Mesenchymal stem cell (in vitro differentiated cells and primary cell): Measurements from ENCODE around the gene MDH2.
"Not testable (repeated sequence)": the region's sequence is repeated elsewhere in the genome, so short reads cannot be mapped to it uniquely, and the experiment has no call there.

Source experiments
- DNase-seq: peaks from one replicate; pipeline ENCODE4 v3.0.0-alpha.2; 2013
- H2AFZ ChIP-seq: one replicate; pipeline ENCODE4 v1.6.1; 2013; ENCODE audit warnings: low read depth, mild to moderate bottlenecking, control low read depth, inconsistent platforms, low read length, moderate library complexity
- H2AK5ac ChIP-seq: 2 replicates; pipeline ENCODE4 v1.6.1; 2013; ENCODE audit warnings: low read length, moderate library complexity, mild to moderate bottlenecking, inconsistent platforms; ENCODE audit not compliant: severe bottlenecking
- H2BK120ac ChIP-seq: one replicate; pipeline ENCODE4 v1.6.1; 2013; ENCODE audit warnings: low read depth, mild to moderate bottlenecking, inconsistent platforms, low read length, moderate library complexity
- H2BK12ac ChIP-seq, 2 experiments: one replicate each; pipeline ENCODE4 v1.6.1; 2013; ENCODE audit warnings: inconsistent platforms in 2 of 2, low read length in 2 of 2, mild to moderate bottlenecking in 2 of 2, moderate library complexity in 2 of 2, control low read depth in 1 of 2
- H2BK15ac ChIP-seq: one replicate; pipeline ENCODE4 v1.6.1; 2013; ENCODE audit warnings: mild to moderate bottlenecking, low read depth, inconsistent platforms; ENCODE audit not compliant: poor library complexity, severe bottlenecking
- H2BK5ac ChIP-seq: 2 replicates; pipeline ENCODE4 v1.6.1; 2013; ENCODE audit warnings: low read depth, mild to moderate bottlenecking, low read length, control low read depth, inconsistent platforms; ENCODE audit not compliant: poor library complexity, severe bottlenecking
- H3K14ac ChIP-seq, 2 experiments: one replicate each; pipeline ENCODE4 v1.6.1; 2013; ENCODE audit warnings: inconsistent platforms in 2 of 2, low read length in 2 of 2, control low read depth in 1 of 2, mild to moderate bottlenecking in 1 of 2, moderate library complexity in 1 of 2
- H3K18ac ChIP-seq, 2 experiments: one replicate each; pipeline ENCODE4 v1.6.1; 2013; ENCODE audit warnings: inconsistent platforms in 2 of 2, low read length in 2 of 2, control low read depth in 1 of 2, low read depth in 1 of 2, mild to moderate bottlenecking in 1 of 2
- H3K23ac ChIP-seq, 2 experiments: one replicate each; pipeline ENCODE4 v1.6.1; 2013; ENCODE audit warnings: inconsistent platforms in 2 of 2, low read length in 2 of 2, mild to moderate bottlenecking in 2 of 2, moderate library complexity in 2 of 2, control low read depth in 1 of 2
- H3K27ac ChIP-seq: 2 replicates; pipeline ENCODE4 v1.5.1; 2013; ENCODE audit warnings: mild to moderate bottlenecking, moderate library complexity, low read length, control low read depth, inconsistent platforms; ENCODE audit not compliant: poor library complexity, severe bottlenecking
- H3K27me3 ChIP-seq, 2 experiments: 2 replicates each; pipeline versions ENCODE4 v1.6.1 to v1.7.0; 2013; ENCODE audit warnings: low read length in 2 of 2, mild to moderate bottlenecking in 2 of 2, moderate library complexity in 2 of 2, control low read depth in 1 of 2, inconsistent platforms in 1 of 2; ENCODE audit not compliant: control insufficient read depth in 1 of 2, insufficient read depth in 1 of 2
- H3K36me3 ChIP-seq, 2 experiments: 2 replicates each; pipeline versions ENCODE4 v1.6.1 to v1.7.0; 2013; ENCODE audit warnings: low read length in 2 of 2, control low read depth in 1 of 2, inconsistent platforms in 1 of 2, low read depth in 1 of 2, mild to moderate bottlenecking in 1 of 2; ENCODE audit not compliant: insufficient read depth in 2 of 2, control insufficient read depth in 1 of 2
- H3K4ac ChIP-seq, 2 experiments: one replicate each; pipeline ENCODE4 v1.6.1; 2013; ENCODE audit warnings: inconsistent platforms in 2 of 2, low read length in 2 of 2, mild to moderate bottlenecking in 2 of 2, moderate library complexity in 2 of 2, control low read depth in 1 of 2, low read depth in 1 of 2
- H3K4me1 ChIP-seq: 2 replicates; pipeline ENCODE4 v1.6.1; 2013; ENCODE audit warnings: low read depth, low read length, control low read depth; ENCODE audit not compliant: control insufficient read depth, insufficient read depth
- H3K4me2 ChIP-seq: 2 replicates; pipeline ENCODE4 v1.6.1; 2013; ENCODE audit warnings: low read length, mild to moderate bottlenecking, inconsistent platforms; ENCODE audit not compliant: poor library complexity, severe bottlenecking
- H3K4me3 ChIP-seq, 2 experiments: 2 replicates each; pipeline versions ENCODE4 v1.5.1 to v1.7.0; 2013; ENCODE audit warnings: low read length in 2 of 2, mild to moderate bottlenecking in 2 of 2, control low read depth in 1 of 2, low read depth in 1 of 2; ENCODE audit not compliant: insufficient read depth in 1 of 2
- H3K79me1 ChIP-seq: replicated peaks from 2 replicates; pipeline ENCODE4 v1.6.1; 2013; ENCODE audit warnings: mild to moderate bottlenecking, control low read depth, low read length, inconsistent platforms; ENCODE audit not compliant: poor library complexity, severe bottlenecking
- H3K9ac ChIP-seq: 2 replicates; pipeline ENCODE4 v1.7.0; 2013; ENCODE audit warnings: mild to moderate bottlenecking, low read length, moderate library complexity
- H3K9me3 ChIP-seq: 2 replicates; pipeline ENCODE4 v1.7.0; 2013; ENCODE audit warnings: mild to moderate bottlenecking, low read length; ENCODE audit not compliant: control insufficient read depth
- H4K8ac ChIP-seq: one replicate; pipeline ENCODE4 v1.6.1; 2013; ENCODE audit warnings: inconsistent platforms, mild to moderate bottlenecking, low read length, moderate library complexity
- H4K91ac ChIP-seq: one replicate; pipeline ENCODE4 v1.6.1; 2013; ENCODE audit warnings: mild to moderate bottlenecking, low read length, inconsistent platforms
- WGBS: methylation state at CpG from one replicate; pipeline ENCODE4 v1.1.7; 2013; ENCODE audit warnings: mixed read lengths; 5-methylcytosine and 5-hydroxymethylcytosine counted together

MDH2 gene

GRCh38 chr7:76089865-76090475 is 42.1 kb downstream of the MDH2 start:
- Histone ChIP-seq H2BK120ac (no peak overlapping the region), H3K14ac (no peak overlapping the region), H4K91ac (no peak overlapping the region), H3K27ac (no peak overlapping the region), H2AK5ac (no peak overlapping the region), H3K4me1 (no peaks in the 10 kb centered on the region), H2BK12ac (no peak overlapping the region), H3K36me3 (no peaks in the 10 kb centered on the region), H3K18ac (no peak overlapping the region), H3K4me2 (no peak overlapping the region), H3K27me3 (no peaks in the 10 kb centered on the region), H3K4me3 (no peak overlapping the region), H3K4ac (no peak overlapping the region), H2AFZ (no peak overlapping the region), H3K9ac (no peak overlapping the region), H3K9me3 (no peaks in the 10 kb centered on the region), H4K8ac (no peak overlapping the region), H3K23ac (no peak overlapping the region), H3K79me1 (no peaks in the 10 kb centered on the region), H2BK15ac (no peak overlapping the region), H2BK5ac (no peak overlapping the region)
- DNase-seq, result no peak
- WGBS, result 94% methylated on average over 8 of the region's 10 CpGs

GRCh38 chr7:76091506-76091905 is 43.6 kb downstream of the MDH2 start:
- Histone ChIP-seq H2BK15ac (no peak overlapping the region), H3K36me3 (no peaks in the 10 kb centered on the region), H2BK5ac (no peak overlapping the region), H2BK120ac (no peak overlapping the region), H4K91ac (no peak overlapping the region), H3K4me1 (no peaks in the 10 kb centered on the region), H2BK12ac (no peak overlapping the region), H3K14ac (no peak overlapping the region), H3K9ac (no peak overlapping the region), H3K27me3 (no peaks in the 10 kb centered on the region), H3K4ac (no peak overlapping the region), H3K9me3 (no peaks in the 10 kb centered on the region), H2AFZ (no peak overlapping the region), H3K23ac (no peak overlapping the region), H3K18ac (peak overlapping the region in 1 of 2 experiments; percentile 38), H3K4me2 (no peak overlapping the region), H3K79me1 (no peaks in the 10 kb centered on the region), H3K27ac (no peak overlapping the region), H4K8ac (no peak overlapping the region), H3K4me3 (no peak overlapping the region), H2AK5ac (no peak overlapping the region)
- 96% methylated on average over 5 of the region's 5 CpGs for WGBS
- no peak for DNase-seq

- H3K27me3 ChIP-seq, H2BK12ac ChIP-seq, H3K36me3 ChIP-seq, H3K4me1 ChIP-seq, H4K8ac ChIP-seq, H2BK120ac ChIP-seq, H3K14ac ChIP-seq, H3K18ac ChIP-seq, H3K4me3 ChIP-seq, H4K91ac ChIP-seq, H3K9ac ChIP-seq, H2AFZ ChIP-seq, H3K4ac ChIP-seq, H3K4me2 ChIP-seq, H3K27ac ChIP-seq, H3K23ac ChIP-seq, H3K9me3 ChIP-seq, H2AK5ac ChIP-seq, H2BK5ac ChIP-seq, H3K79me1 ChIP-seq, H2BK15ac ChIP-seq: not testable (repeated sequence)
- DNase-seq, result peak; percentile 45
- WGBS, result 89% methylated on average over 5 of the region's 5 CpGs
These were observed 45.6 kb downstream of the MDH2 start for GRCh38 chr7:76093531-76093930.

GRCh38 chr7:76094326-76094725 is 46.4 kb downstream of the MDH2 start:
- H3K4me2 ChIP-seq, H3K9ac ChIP-seq, H3K36me3 ChIP-seq, H3K18ac ChIP-seq, H3K23ac ChIP-seq, H3K4me1 ChIP-seq, H4K91ac ChIP-seq, H3K79me1 ChIP-seq, H3K14ac ChIP-seq, H2AK5ac ChIP-seq, H3K4me3 ChIP-seq, H3K9me3 ChIP-seq, H2AFZ ChIP-seq, H2BK15ac ChIP-seq, H3K27me3 ChIP-seq, H2BK5ac ChIP-seq, H3K4ac ChIP-seq, H2BK120ac ChIP-seq, H2BK12ac ChIP-seq, H4K8ac ChIP-seq, H3K27ac ChIP-seq, DNase-seq: not testable (repeated sequence)
- 98% methylated on average over 5 of the region's 5 CpGs for WGBS
